Endothelial cell of umbilical vein (primary cell): ENCODE results near the gene SMC5. TPM values are rescaled to one million over a fixed set of nuclear protein-coding genes. Genes with fewer than 3 reads are reported as not detected.

Source experiments
- BruUV-seq: library from RNA; stranded (reverse); fragments of 400-500 nt; replicated peaks from 2 replicates; lab custom pipeline; 2021; lab: Mats Ljungman, UMichigan
- CTCF ChIA-PET: fragments of 300-600, 350-600 bp; sonication (Branson Sonifier 250); formaldehyde crosslinking; loops from one replicate; lab custom pipeline; 2021; ENCODE audit warnings: antibody characterized with exemption, inconsistent platforms; lab: Charles Lee
- POLR2A ChIA-PET: fragments of 300-600, 350-600 bp; sonication (Branson Sonifier 250); formaldehyde crosslinking; loops from one replicate; lab custom pipeline; 2021; ENCODE audit warnings: antibody characterized with exemption, inconsistent platforms; lab: Charles Lee
- DNase-seq: peaks from one replicate; pipeline ENCODE4 v3.0.0-alpha.2; 2011; ENCODE audit warnings: low read depth, low spot score
- FAIRE-seq: peaks from 2 replicates; lab custom pipeline; 2011; peaks lifted over from hg19 to GRCh38; lab: Jason Lieb, UNC
- H2AFZ ChIP-seq: 2 replicates; pipeline ENCODE4 v1.6.0; 2012; ENCODE audit warnings: low read depth, low read length, control low read depth, inconsistent platforms
- H3K27ac ChIP-seq: 2 replicates; pipeline ENCODE4 v1.5.1; 2011; ENCODE audit warnings: low read depth, mild to moderate bottlenecking, control low read depth, low read length, moderate library complexity; ENCODE audit not compliant: insufficient read depth
- H3K27me3 ChIP-seq, 2 experiments: 2 replicates each; pipeline versions ENCODE4 v1.6.0 to v1.6.1; 2011; ENCODE audit warnings: low read length in 2 of 2, mixed read lengths in 1 of 2; ENCODE audit not compliant: control insufficient read depth in 2 of 2, insufficient read depth in 2 of 2
- H3K36me3 ChIP-seq, 2 experiments: 2 replicates in 1 of 2; 3 replicates in 1 of 2; pipeline ENCODE4 v1.5.1; 2011; ENCODE audit warnings: low read length in 2 of 2, mild to moderate bottlenecking in 1 of 2, moderate library complexity in 1 of 2; ENCODE audit not compliant: control insufficient read depth in 2 of 2, insufficient read depth in 2 of 2; ENCODE audit errors: extremely low read depth in 1 of 2
- H3K4me1 ChIP-seq: 3 replicates; pipeline ENCODE4 v1.5.1; 2011; ENCODE audit warnings: mild to moderate bottlenecking, low read length; ENCODE audit not compliant: control insufficient read depth, insufficient read depth; ENCODE audit errors: extremely low read depth
- H3K4me2 ChIP-seq: 2 replicates; pipeline ENCODE4 v1.6.1; 2011; ENCODE audit warnings: low read length, control low read depth, mixed read lengths; ENCODE audit not compliant: insufficient read depth
- H3K4me3 ChIP-seq, 3 experiments: fragments of 200-600 bp in 1 of 3; sonication (generic), shearing (Covaris generic) in 1 of 3; replicated peaks in 1 of 3; 2 replicates each; pipeline ENCODE4 v1.5.1; 2011 to 2016; ENCODE audit warnings: control low read depth in 3 of 3, low read length in 3 of 3, mild to moderate bottlenecking in 2 of 3, inconsistent platforms in 1 of 3, low read depth in 1 of 3, moderate library complexity in 1 of 3; ENCODE audit not compliant: insufficient read depth in 1 of 3
- H3K79me2 ChIP-seq: 2 replicates; pipeline ENCODE4 v1.6.0; 2012; ENCODE audit warnings: low read length, inconsistent platforms; ENCODE audit not compliant: control insufficient read depth, insufficient read depth
- H3K9ac ChIP-seq: replicated peaks from 2 replicates; pipeline ENCODE3; 2011; ENCODE audit warnings: low read length, control low read depth; ENCODE audit not compliant: insufficient read depth; ENCODE audit errors: extremely low read depth
- H3K9me1 ChIP-seq: replicated peaks from 3 replicates; pipeline ENCODE4 v1.6.0; 2011; ENCODE audit warnings: mild to moderate bottlenecking, low read length; ENCODE audit not compliant: control insufficient read depth, insufficient read depth; ENCODE audit errors: extremely low read depth
- H3K9me3 ChIP-seq: replicated peaks from 2 replicates; pipeline ENCODE4 v1.5.1; 2012; ENCODE audit warnings: low read length, inconsistent platforms; ENCODE audit not compliant: control insufficient read depth, insufficient read depth
- H4K20me1 ChIP-seq: replicated peaks from 2 replicates; pipeline ENCODE3; 2011; ENCODE audit warnings: mild to moderate bottlenecking, low read length; ENCODE audit not compliant: control insufficient read depth, insufficient read depth; ENCODE audit errors: extremely low read depth
- EZH2 ChIP-seq: IDR thresholded peaks from 2 replicates; pipeline ENCODE4 v1.6.1; 2012; ENCODE audit warnings: borderline replicate concordance, low read depth, mild to moderate bottlenecking, moderate library complexity, low read length, inconsistent platforms; ENCODE audit not compliant: severe bottlenecking
- FOS ChIP-seq: IDR thresholded peaks from 2 replicates; pipeline ENCODE4 v1.6.1; 2011; ENCODE audit warnings: mild to moderate bottlenecking, low read length, moderate library complexity, borderline replicate concordance; ENCODE audit not compliant: insufficient read depth
- GATA2 ChIP-seq: IDR thresholded peaks from 2 replicates; pipeline ENCODE4 v1.7.0; 2011; ENCODE audit warnings: low read depth, mild to moderate bottlenecking, moderate library complexity, mixed read lengths, low read length; ENCODE audit not compliant: insufficient read length, insufficient read depth
- JUN ChIP-seq: IDR thresholded peaks from 2 replicates; pipeline ENCODE4 v1.6.1; 2011; ENCODE audit warnings: borderline replicate concordance, low read depth; ENCODE audit not compliant: insufficient read length, insufficient read depth
- MYC ChIP-seq: IDR thresholded peaks from one replicate; pipeline ENCODE4 v1.6.1; 2011; ENCODE audit warnings: mild to moderate bottlenecking, low read depth, low read length
- POLR2A ChIP-seq: IDR thresholded peaks from 2 replicates; pipeline ENCODE4 v1.6.1; 2012; ENCODE audit warnings: low read depth, mild to moderate bottlenecking, control low read depth, low read length
- POLR2AphosphoS5 ChIP-seq: IDR thresholded peaks from 2 replicates; pipeline ENCODE4 v1.6.1; 2012; ENCODE audit warnings: low read depth, mild to moderate bottlenecking, control low read depth, low read length, moderate library complexity; ENCODE audit not compliant: insufficient read depth
- dilution Hi-C: fragments of 300-500 bp; cut with MboI; formaldehyde crosslinking; loops from one replicate; pipeline ENCODE4 v1.15.0; 2019; ENCODE audit warnings: low sequenced_read_pairs; ENCODE audit not compliant: extremely low pct_ligation_motif_present
- intact Hi-C: fragments of 100-400 bp; cut with micrococcal nuclease; formaldehyde crosslinking; loops from one replicate; pipeline ENCODE4 v1.10.0; 2022
- polyA plus RNA-seq, 4 experiments: library from polyadenylated mRNA; depleted of rRNA in 3 of 4; stranded (reverse) in 3 of 4; unstranded in 1 of 4; fragments of >200 nt; gene quantifications; 2 replicates each; pipeline versions ENCODE4 v1.2.1 to v1.2.3, GENCODE V29; 2011 to 2012; ENCODE audit warnings: missing spikeins in 1 of 4
- total RNA-seq: library from RNA; stranded (reverse); gene quantifications from 2 replicates; pipeline ENCODE4 v1.2.3, GENCODE V29; 2021
- TF ChIP-seq, protein P1 (sequence below): IDR thresholded peaks from 2 replicates; pipeline ENCODE4 v1.6.1; 2011; ENCODE audit not compliant: insufficient read depth, insufficient read length
- TF ChIP-seq, protein P2 (sequence below), 2 donors: IDR thresholded peaks; 1 replicate in 1 of 2; 2 replicates in 1 of 2; pipeline ENCODE4 v1.5.1; 2011; ENCODE audit warnings: low read length in 2 of 2, mild to moderate bottlenecking in 2 of 2, moderate library complexity in 2 of 2, control low read depth in 1 of 2, inconsistent platforms in 1 of 2, low read depth in 1 of 2; ENCODE audit not compliant: insufficient read depth in 1 of 2; ENCODE audit errors: extremely low read depth in 1 of 2

SMC5 gene
- total and polyA plus RNA-seq, 2 donors (not counting 3 experiments of a cell fraction or from before 2014, with no cell fraction given) = 17.1 to 32.8 TPM

DNA sequence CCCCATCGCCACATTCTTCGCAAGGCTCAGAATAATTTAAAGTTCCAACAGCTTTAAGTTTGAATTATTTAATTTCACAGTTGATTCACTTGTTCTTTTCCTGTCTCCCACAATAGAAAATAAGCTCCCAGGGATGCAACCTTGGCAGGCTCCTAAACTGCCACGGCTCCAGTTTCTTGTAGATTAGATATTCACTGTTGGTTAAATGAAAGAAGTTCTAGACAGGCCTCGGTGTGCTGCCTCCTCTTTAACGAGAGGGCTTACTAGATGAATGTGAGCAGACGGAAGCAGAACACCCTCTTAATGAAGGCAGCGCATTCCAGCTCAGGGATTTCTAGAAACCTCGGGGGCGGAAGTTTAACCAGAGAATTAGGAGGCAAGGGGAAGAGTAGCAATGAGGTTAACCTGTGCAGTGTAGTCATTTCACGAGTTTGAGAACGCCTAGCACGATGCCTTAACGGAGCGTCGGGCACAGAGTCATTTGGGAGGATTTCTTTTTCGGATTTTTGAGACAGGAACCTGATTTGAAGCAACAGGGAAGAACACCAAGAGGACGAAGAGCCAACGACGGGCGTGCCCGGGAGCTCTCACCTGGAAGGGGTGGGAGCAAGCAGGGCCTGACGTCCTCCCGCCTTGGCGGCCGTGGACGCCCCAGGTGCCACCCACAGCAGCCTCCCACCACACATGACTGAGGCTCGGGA, 637 bp upstream of the SMC5 start:
- TF ChIP-seq FOS (no peak), POLR2AphosphoS5 (no peak), POLR2A (no peak), JUN (no peak), GATA2 (no peak), EZH2 (no peak), MYC (no peak)
- TF ChIP-seq, protein P1, sequence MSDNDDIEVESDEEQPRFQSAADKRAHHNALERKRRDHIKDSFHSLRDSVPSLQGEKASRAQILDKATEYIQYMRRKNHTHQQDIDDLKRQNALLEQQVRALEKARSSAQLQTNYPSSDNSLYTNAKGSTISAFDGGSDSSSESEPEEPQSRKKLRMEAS = no peak
- TF ChIP-seq, protein P2, sequence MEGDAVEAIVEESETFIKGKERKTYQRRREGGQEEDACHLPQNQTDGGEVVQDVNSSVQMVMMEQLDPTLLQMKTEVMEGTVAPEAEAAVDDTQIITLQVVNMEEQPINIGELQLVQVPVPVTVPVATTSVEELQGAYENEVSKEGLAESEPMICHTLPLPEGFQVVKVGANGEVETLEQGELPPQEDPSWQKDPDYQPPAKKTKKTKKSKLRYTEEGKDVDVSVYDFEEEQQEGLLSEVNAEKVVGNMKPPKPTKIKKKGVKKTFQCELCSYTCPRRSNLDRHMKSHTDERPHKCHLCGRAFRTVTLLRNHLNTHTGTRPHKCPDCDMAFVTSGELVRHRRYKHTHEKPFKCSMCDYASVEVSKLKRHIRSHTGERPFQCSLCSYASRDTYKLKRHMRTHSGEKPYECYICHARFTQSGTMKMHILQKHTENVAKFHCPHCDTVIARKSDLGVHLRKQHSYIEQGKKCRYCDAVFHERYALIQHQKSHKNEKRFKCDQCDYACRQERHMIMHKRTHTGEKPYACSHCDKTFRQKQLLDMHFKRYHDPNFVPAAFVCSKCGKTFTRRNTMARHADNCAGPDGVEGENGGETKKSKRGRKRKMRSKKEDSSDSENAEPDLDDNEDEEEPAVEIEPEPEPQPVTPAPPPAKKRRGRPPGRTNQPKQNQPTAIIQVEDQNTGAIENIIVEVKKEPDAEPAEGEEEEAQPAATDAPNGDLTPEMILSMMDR (IDR thresholded peaks at IDR 0.05; ENCODE audit: extremely low read depth in 1 of 2, insufficient read depth in 1 of 2, low read depth in 1 of 2, low read length in 2 of 2) = no peak
- ChIA-PET CTCF (interaction anchor here (1.1 to 1.2 kb wide), 2 partner anchors 83 to 344 kb away, joined by 3 to 4 read pairs; no protein-coding TSS in a partner anchor), POLR2A (no interaction called here)
- no peaks in the 10 kb centered on the region for H3K9me1 ChIP-seq
- peak overlapping the region; percentile 87 for H2AFZ ChIP-seq
- no peaks in the 10 kb centered on the region for H3K27me3 ChIP-seq
- H3K9ac ChIP-seq = peak overlapping the region; percentile 98
- no peak for DNase-seq
- peak; percentile 77 for FAIRE-seq
- H3K4me3 ChIP-seq = peak overlapping the region; percentile 18 to 87 (median 69)
- H4K20me1 ChIP-seq = no peaks in the 10 kb centered on the region
- H3K79me2 ChIP-seq = peaks cover 43% of the 10 kb centered on the region
- peaks cover 40% of the 10 kb centered on the region for H3K4me1 ChIP-seq
- no peaks in the 10 kb centered on the region for H3K9me3 ChIP-seq
- H3K27ac ChIP-seq = peak overlapping the region; percentile 93
- TSS peak; percentile 89 for BruUV-seq
- peak overlapping the region; percentile 67 for H3K4me2 ChIP-seq
- intact Hi-C loops = loop anchor here (1.0 to 2.0 kb wide), 5 partner anchors 15 to 583 kb away; no protein-coding TSS in a partner anchor
- peaks cover 2 to 9% of the 10 kb centered on the region in 2 experiments for H3K36me3 ChIP-seq
- dilution Hi-C loops = no loop called here
